ENCODE data around the gene TPRG1L.
"Not testable (repeated sequence)": the region's sequence is repeated elsewhere in the genome, so short reads cannot be mapped to it uniquely, and the experiment has no call there.

Gene TPRG1L

DNA sequence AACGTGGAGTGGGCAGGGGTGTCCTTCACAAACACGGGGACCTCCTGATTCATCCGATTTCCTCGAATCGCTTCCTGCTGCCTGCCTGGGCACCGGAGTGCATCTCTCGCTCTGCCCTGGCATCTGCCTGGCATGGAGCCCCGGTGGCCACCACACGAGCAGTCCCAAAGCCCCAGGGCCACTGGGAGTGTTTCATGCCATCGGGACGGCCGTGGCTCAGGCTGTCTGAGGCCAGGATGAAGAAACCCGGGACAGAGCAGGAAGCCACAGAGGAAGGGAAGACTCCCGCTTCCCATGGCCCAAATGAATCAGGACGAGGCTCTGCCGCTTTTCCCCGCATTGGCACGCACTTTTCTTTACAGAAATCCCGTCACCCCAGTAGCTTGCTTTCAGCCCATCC lies 45.9 kb upstream of the TPRG1L start:
- Histone ChIP-seq H3K36me3 (ENCODE audit: control insufficient read depth in 4 of 4, insufficient read depth in 4 of 4, low read length in 3 of 4) (peaks cover 5 to 20% (median 17%) of the 10 kb centered on the region in 4 experiments), H3K27me3 (replicated peaks in 2 of 5; ENCODE audit: control insufficient read depth in 4 of 5, insufficient read depth in 5 of 5, low read length in 4 of 5) (no peaks in the 10 kb centered on the region), H3K27ac (ENCODE audit: insufficient read depth in 1 of 2, low read depth in 1 of 2, low read length in 2 of 2, poor library complexity in 1 of 2, severe bottlenecking in 2 of 2) (no peak overlapping the region), H3K4me3 (ENCODE audit: control insufficient read depth in 1 of 7, extremely low read depth in 1 of 7, insufficient read depth in 4 of 7, low read depth in 2 of 7, low read length in 6 of 7) (no peak overlapping the region), H3K4me1 (ENCODE audit: control extremely low read depth in 1 of 4, control insufficient read depth in 4 of 4, insufficient read depth in 4 of 4, low read length in 3 of 4) (no peaks in the 10 kb centered on the region), H3K9me3 (ENCODE audit: control extremely low read depth in 1 of 5, control insufficient read depth in 4 of 5, insufficient read depth in 2 of 5, low read depth in 1 of 5, low read length in 4 of 5) (peaks cover 0 to 2% (median 0%) of the 10 kb centered on the region in 5 experiments)
- no peak for DNase-seq
- 98% methylated on average over 19 of the region's 19 CpGs for WGBS (ENCODE audit: insufficient coverage)
- POLR2A ChIA-PET = interaction anchor here (0.6 kb wide), 1 partner anchor 121 kb away, joined by 3 read pairs; no protein-coding TSS in a partner anchor
- CTCF ChIA-PET = interaction anchor here (1.5 kb wide), 1 partner anchor 8 kb away, joined by 4 read pairs; no protein-coding TSS in a partner anchor

DNA sequence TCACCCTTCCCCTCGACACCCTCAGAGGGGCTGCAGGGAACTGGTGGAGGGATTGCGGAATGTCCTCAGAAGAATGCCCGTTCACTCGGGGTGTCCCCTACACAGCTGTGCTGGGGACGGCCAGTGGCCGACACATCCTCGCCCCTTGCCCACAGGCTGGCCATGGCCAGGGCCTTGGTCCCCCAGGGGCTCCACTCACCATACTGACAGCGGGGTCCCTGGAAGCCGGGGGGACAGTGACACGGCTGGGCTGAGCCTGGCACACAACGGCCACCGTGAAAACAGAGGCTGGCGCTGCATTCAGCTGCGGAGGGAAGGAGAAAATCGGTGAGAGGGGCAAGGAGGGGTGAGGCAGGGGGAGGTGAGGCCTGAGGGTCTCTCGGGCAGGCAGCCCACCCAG lies 45.2 kb upstream of the TPRG1L start:
- Histone ChIP-seq H3K27ac (ENCODE audit: insufficient read depth in 1 of 2, low read depth in 1 of 2, low read length in 2 of 2, poor library complexity in 1 of 2, severe bottlenecking in 2 of 2) (no peak overlapping the region), H3K36me3 (ENCODE audit: control insufficient read depth in 4 of 4, insufficient read depth in 4 of 4, low read length in 3 of 4) (peaks cover 5 to 18% (median 15%) of the 10 kb centered on the region in 4 experiments)
- 98% methylated on average over 11 of the region's 16 CpGs for WGBS (ENCODE audit: insufficient coverage)

DNA sequence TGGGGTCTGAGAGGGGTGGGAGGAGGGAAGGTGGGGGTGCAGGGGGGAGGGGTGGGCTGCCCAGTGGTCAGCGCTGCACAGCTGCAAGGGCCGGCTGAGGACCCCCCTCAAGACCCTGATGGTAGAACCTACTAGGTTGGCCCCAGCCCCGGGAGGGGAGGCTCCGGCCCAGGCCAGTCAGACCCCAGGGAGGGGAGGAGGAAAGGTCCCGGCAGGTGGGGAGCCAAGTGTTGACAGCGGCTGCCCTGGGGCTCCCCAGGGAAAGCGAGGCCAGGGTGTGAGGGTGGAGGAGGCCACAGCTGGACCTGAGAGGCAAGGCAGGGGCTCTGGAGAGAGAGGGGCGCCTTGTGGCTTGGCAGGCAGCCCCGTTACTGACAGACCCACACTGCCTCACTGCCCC lies 44.6 kb upstream of the TPRG1L start:
- POLR2A ChIA-PET = no interaction called here
- H3K27me3 ChIP-seq (replicated peaks in 2 of 5; ENCODE audit: control insufficient read depth in 4 of 5, insufficient read depth in 5 of 5, low read length in 4 of 5) = no peaks in the 10 kb centered on the region
- CTCF ChIA-PET = no interaction called here
- WGBS (ENCODE audit: insufficient coverage) = 71% methylated on average over 7 of the region's 9 CpGs
- H3K27ac ChIP-seq (ENCODE audit: insufficient read depth in 1 of 2, low read depth in 1 of 2, low read length in 2 of 2, poor library complexity in 1 of 2, severe bottlenecking in 2 of 2) = no peak overlapping the region
- peaks cover 0 to 3% (median 0%) of the 10 kb centered on the region in 5 experiments for H3K9me3 ChIP-seq (ENCODE audit: control extremely low read depth in 1 of 5, control insufficient read depth in 4 of 5, insufficient read depth in 2 of 5, low read depth in 1 of 5, low read length in 4 of 5)
- H3K4me1 ChIP-seq (ENCODE audit: control extremely low read depth in 1 of 4, control insufficient read depth in 4 of 4, insufficient read depth in 4 of 4, low read length in 3 of 4) = no peaks in the 10 kb centered on the region
- no peak overlapping the region for H3K4me3 ChIP-seq (ENCODE audit: control insufficient read depth in 1 of 7, extremely low read depth in 1 of 7, insufficient read depth in 4 of 7, low read depth in 2 of 7, low read length in 6 of 7)
- H3K36me3 ChIP-seq (ENCODE audit: control insufficient read depth in 4 of 4, insufficient read depth in 4 of 4, low read length in 3 of 4) = peaks cover 5 to 17% (median 16%) of the 10 kb centered on the region in 4 experiments
- no peak for DNase-seq

More for the DNA sequence above, 45.2 kb upstream of the TPRG1L start:
- Histone ChIP-seq H3K9me3 (ENCODE audit: control extremely low read depth in 1 of 5, control insufficient read depth in 4 of 5, insufficient read depth in 2 of 5, low read depth in 1 of 5, low read length in 4 of 5) (peaks cover 0 to 3% (median 0%) of the 10 kb centered on the region in 5 experiments), H3K4me1 (ENCODE audit: control extremely low read depth in 1 of 4, control insufficient read depth in 4 of 4, insufficient read depth in 4 of 4, low read length in 3 of 4) (no peaks in the 10 kb centered on the region), H3K4me3 (ENCODE audit: control insufficient read depth in 1 of 7, extremely low read depth in 1 of 7, insufficient read depth in 4 of 7, low read depth in 2 of 7, low read length in 6 of 7) (no peak overlapping the region), H3K27me3 (replicated peaks in 2 of 5; ENCODE audit: control insufficient read depth in 4 of 5, insufficient read depth in 5 of 5, low read length in 4 of 5) (no peaks in the 10 kb centered on the region)
- CTCF ChIA-PET = no interaction called here
- POLR2A ChIA-PET = interaction anchor here (0.6 kb wide), 1 partner anchor 121 kb away, joined by 3 read pairs; no protein-coding TSS in a partner anchor
- DNase-seq = no peak

DNA sequence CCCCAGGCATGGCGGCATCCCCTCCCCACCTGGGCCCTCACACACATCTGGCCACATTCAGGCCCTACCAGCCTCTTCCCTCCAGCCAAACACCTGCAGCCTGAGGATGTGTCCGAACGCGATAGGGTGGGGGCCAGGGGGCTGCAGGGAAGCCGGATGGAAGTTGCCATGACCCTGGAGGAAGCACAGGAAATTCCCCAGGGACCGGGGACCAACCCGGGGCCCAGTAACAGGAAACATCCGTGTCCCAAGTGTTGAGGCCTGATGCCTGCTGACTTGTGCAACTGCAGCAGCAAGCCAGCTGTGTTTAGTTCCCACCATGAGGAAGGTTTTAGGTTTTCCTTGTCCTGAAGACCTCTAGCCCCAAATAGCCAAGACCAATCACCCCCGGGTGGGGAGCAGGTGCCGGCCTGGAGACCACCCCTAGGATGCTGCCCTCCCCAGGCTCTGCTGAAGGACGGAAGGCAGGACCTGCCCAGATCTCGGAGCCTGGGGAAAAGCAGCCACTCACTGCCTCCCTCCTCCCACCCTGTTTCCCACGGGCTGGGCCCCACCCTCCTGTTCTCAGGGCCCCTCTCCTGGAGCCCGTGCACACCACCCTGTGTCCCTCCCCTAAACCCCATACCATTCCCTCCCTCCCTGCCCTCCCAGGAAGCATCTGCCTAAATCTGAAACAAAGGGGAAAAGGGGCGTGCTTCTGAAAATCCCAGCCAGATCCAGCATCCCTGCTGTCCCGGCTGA lies 43.3 kb upstream of the TPRG1L start:
- Histone ChIP-seq H3K9me3 (ENCODE audit: control extremely low read depth in 1 of 5, control insufficient read depth in 4 of 5, insufficient read depth in 2 of 5, low read depth in 1 of 5, low read length in 4 of 5) (peaks cover 0 to 3% (median 0%) of the 10 kb centered on the region in 5 experiments), H3K4me1 (ENCODE audit: control extremely low read depth in 1 of 4, control insufficient read depth in 4 of 4, insufficient read depth in 4 of 4, low read length in 3 of 4) (no peaks in the 10 kb centered on the region), H3K4me3 (ENCODE audit: control insufficient read depth in 1 of 7, extremely low read depth in 1 of 7, insufficient read depth in 4 of 7, low read depth in 2 of 7, low read length in 6 of 7) (no peak overlapping the region), H3K36me3 (ENCODE audit: control insufficient read depth in 4 of 4, insufficient read depth in 4 of 4, low read length in 3 of 4) (peaks cover 5 to 24% (median 17%) of the 10 kb centered on the region in 4 experiments), H3K27me3 (replicated peaks in 2 of 5; ENCODE audit: control insufficient read depth in 4 of 5, insufficient read depth in 5 of 5, low read length in 4 of 5) (no peaks in the 10 kb centered on the region), H3K27ac (ENCODE audit: insufficient read depth in 1 of 2, low read depth in 1 of 2, low read length in 2 of 2, poor library complexity in 1 of 2, severe bottlenecking in 2 of 2) (no peak overlapping the region)
- ChIA-PET CTCF (interaction anchor here (0.6 kb wide), 1 partner anchor 91 kb away, joined by 3 read pairs; no protein-coding TSS in a partner anchor), POLR2A (no interaction called here)
- 89% methylated on average over 14 of the region's 16 CpGs for WGBS (ENCODE audit: insufficient coverage)
- DNase-seq = no peak

DNA sequence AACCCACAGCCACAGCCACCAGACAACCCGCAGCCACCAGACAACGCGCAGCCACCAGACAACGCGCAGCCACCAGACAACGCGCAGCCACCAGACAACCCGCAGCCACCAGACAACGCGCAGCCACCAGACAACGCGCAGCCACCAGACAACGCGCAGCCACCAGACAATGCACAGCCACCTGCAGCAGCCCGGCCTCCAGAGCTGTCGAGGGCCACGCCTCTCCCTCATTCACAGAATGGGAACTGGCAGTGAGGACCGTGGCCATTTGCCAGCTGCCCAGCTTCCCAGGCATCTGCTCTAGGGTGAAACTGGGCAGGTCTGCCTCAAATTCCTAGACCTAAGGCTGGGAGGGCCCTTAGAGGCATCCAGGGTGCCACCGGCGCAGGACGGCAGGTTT lies 41.1 kb upstream of the TPRG1L start:
- H3K36me3 ChIP-seq (ENCODE audit: control insufficient read depth in 4 of 4, insufficient read depth in 4 of 4, low read length in 3 of 4) = peaks cover 3 to 23% (median 14%) of the 10 kb centered on the region in 4 experiments
- H3K27me3 ChIP-seq (replicated peaks in 2 of 5; ENCODE audit: control insufficient read depth in 4 of 5, insufficient read depth in 5 of 5, low read length in 4 of 5); H3K9me3 ChIP-seq (ENCODE audit: control extremely low read depth in 1 of 5, control insufficient read depth in 4 of 5, insufficient read depth in 2 of 5, low read depth in 1 of 5, low read length in 4 of 5); DNase-seq; H3K4me3 ChIP-seq (ENCODE audit: control insufficient read depth in 1 of 7, extremely low read depth in 1 of 7, insufficient read depth in 4 of 7, low read depth in 2 of 7, low read length in 6 of 7); H3K4me1 ChIP-seq (ENCODE audit: control extremely low read depth in 1 of 4, control insufficient read depth in 4 of 4, insufficient read depth in 4 of 4, low read length in 3 of 4); H3K27ac ChIP-seq (ENCODE audit: insufficient read depth in 1 of 2, low read depth in 1 of 2, low read length in 2 of 2, poor library complexity in 1 of 2, severe bottlenecking in 2 of 2); POLR2A ChIA-PET: not testable (repeated sequence)
- 82% methylated on average over 11 of the region's 21 CpGs for WGBS (ENCODE audit: insufficient coverage)
- CTCF ChIA-PET = interaction anchor here (1.1 kb wide), 1 partner anchor 31 kb away, joined by 7 read pairs; no protein-coding TSS in a partner anchor

DNA sequence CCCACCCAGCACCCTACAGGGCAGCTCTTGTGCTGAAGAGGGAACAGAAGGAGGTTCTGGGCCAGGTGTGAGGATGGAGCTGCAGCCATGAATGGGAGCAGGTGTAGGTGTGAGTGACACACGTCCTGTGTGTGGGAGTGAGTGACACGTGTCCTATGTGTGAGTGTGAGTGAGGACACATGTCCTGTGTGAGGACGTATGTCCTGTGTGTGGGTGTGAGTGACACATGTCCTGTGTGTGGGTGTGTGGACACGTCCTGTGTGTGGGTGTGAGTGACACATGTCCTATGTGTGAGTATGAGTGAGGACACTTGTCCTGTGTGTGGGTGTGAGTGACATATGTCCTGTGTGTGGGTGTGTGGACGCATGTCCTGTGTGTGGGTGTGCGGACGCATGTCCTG lies 39.9 kb upstream of the TPRG1L start:
- WGBS (ENCODE audit: insufficient coverage) = 94% methylated on average over 7 of the region's 7 CpGs
- H3K36me3 ChIP-seq (ENCODE audit: control insufficient read depth in 4 of 4, insufficient read depth in 4 of 4, low read length in 3 of 4) = peaks cover 0 to 19% (median 8%) of the 10 kb centered on the region in 4 experiments
- no peak overlapping the region for H3K27ac ChIP-seq (ENCODE audit: insufficient read depth in 1 of 2, low read depth in 1 of 2, low read length in 2 of 2, poor library complexity in 1 of 2, severe bottlenecking in 2 of 2)
- DNase-seq = no peak
- H3K4me1 ChIP-seq (ENCODE audit: control extremely low read depth in 1 of 4, control insufficient read depth in 4 of 4, insufficient read depth in 4 of 4, low read length in 3 of 4) = peaks cover 0 to 3% (median 0%) of the 10 kb centered on the region in 4 experiments
- ChIA-PET CTCF (interaction anchor here (0.6 to 1.1 kb wide), 2 partner anchors 30 to 31 kb away, joined by 3 to 7 read pairs; no protein-coding TSS in a partner anchor), POLR2A (no interaction called here)
- no peaks in the 10 kb centered on the region for H3K27me3 ChIP-seq (replicated peaks in 2 of 5; ENCODE audit: control insufficient read depth in 4 of 5, insufficient read depth in 5 of 5, low read length in 4 of 5)
- peaks cover 0 to 3% (median 0%) of the 10 kb centered on the region in 5 experiments for H3K9me3 ChIP-seq (ENCODE audit: control extremely low read depth in 1 of 5, control insufficient read depth in 4 of 5, insufficient read depth in 2 of 5, low read depth in 1 of 5, low read length in 4 of 5)
- H3K4me3 ChIP-seq (ENCODE audit: control insufficient read depth in 1 of 7, extremely low read depth in 1 of 7, insufficient read depth in 4 of 7, low read depth in 2 of 7, low read length in 6 of 7) = no peak overlapping the region

DNA sequence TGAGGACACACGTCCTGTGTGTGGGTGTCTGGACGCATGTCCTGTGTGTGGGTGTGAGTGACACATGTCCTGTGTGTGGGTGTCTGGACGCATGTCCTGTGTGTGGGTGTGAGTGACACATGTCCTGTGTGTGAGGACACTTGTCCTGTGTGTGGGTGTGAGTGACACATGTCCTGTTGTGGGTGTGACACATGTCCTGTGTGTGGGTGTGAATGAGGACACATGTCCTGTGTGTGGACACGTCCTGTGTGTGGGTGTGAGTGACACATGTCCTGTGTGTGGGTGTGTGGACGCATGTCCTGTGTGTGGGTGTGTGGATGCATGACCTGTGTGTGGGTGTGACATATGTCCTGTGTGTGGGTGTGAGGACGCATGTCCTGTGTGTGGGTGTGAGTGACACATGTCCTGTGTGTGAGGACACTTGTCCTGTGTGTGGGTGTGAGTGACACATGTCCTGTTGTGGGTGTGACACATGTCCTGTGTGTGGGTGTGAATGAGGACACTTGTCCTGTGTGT lies 39.4 kb upstream of the TPRG1L start:
- CTCF ChIA-PET; H3K4me3 ChIP-seq (ENCODE audit: control insufficient read depth in 1 of 7, extremely low read depth in 1 of 7, insufficient read depth in 4 of 7, low read depth in 2 of 7, low read length in 6 of 7); H3K27ac ChIP-seq (ENCODE audit: insufficient read depth in 1 of 2, low read depth in 1 of 2, low read length in 2 of 2, poor library complexity in 1 of 2, severe bottlenecking in 2 of 2); DNase-seq; H3K4me1 ChIP-seq (ENCODE audit: control extremely low read depth in 1 of 4, control insufficient read depth in 4 of 4, insufficient read depth in 4 of 4, low read length in 3 of 4); H3K27me3 ChIP-seq (replicated peaks in 2 of 5; ENCODE audit: control insufficient read depth in 4 of 5, insufficient read depth in 5 of 5, low read length in 4 of 5); POLR2A ChIA-PET; H3K9me3 ChIP-seq (ENCODE audit: control extremely low read depth in 1 of 5, control insufficient read depth in 4 of 5, insufficient read depth in 2 of 5, low read depth in 1 of 5, low read length in 4 of 5): not testable (repeated sequence)
- 80% methylated on average over 5 of the region's 6 CpGs for WGBS (ENCODE audit: insufficient coverage)
- peaks cover 0 to 19% (median 8%) of the 10 kb centered on the region in 4 experiments for H3K36me3 ChIP-seq (ENCODE audit: control insufficient read depth in 4 of 4, insufficient read depth in 4 of 4, low read length in 3 of 4)
